ENCODE results near the gene CD164.

Gene CD164

GRCh38 chr6:109381747-109382575 lies at the start of gene CD164:
Gene CD164 (minus strand): TSS chr6:109382467. CDS start chr6:109382378, 89 bp downstream.
- peak; percentile 69 for FAIRE-seq

- no peak for FAIRE-seq
Measured at GRCh38 chr6:109429496-109429895, 47.2 kb upstream of the CD164 start.

- no peak for FAIRE-seq
Measured at GRCh38 chr6:109428889-109429477, 46.7 kb upstream of the CD164 start.

GRCh38 chr6:109424946-109425345 lies 42.7 kb upstream of the CD164 start:
- no peak for FAIRE-seq

- no peak for FAIRE-seq
Measured at GRCh38 chr6:109421184-109421583, 38.9 kb upstream of the CD164 start.

GRCh38 chr6:109420751-109421150 lies 38.5 kb upstream of the CD164 start:
- no peak for FAIRE-seq

- no peak for FAIRE-seq
Measured at GRCh38 chr6:109417646-109418045, 35.4 kb upstream of the CD164 start.

- no peak for FAIRE-seq
Measured at GRCh38 chr6:109411034-109411433, 28.8 kb upstream of the CD164 start.

GRCh38 chr6:109406196-109406595 lies 23.9 kb upstream of the CD164 start:
- no peak for FAIRE-seq

- FAIRE-seq: no peak
Measured at GRCh38 chr6:109397020-109397419, 14.8 kb upstream of the CD164 start.

GRCh38 chr6:109396046-109396718 lies 13.9 kb upstream of the CD164 start:
- FAIRE-seq: no peak

- no peak for FAIRE-seq
Measured at GRCh38 chr6:109393886-109394281, 11.6 kb upstream of the CD164 start.

GRCh38 chr6:109393157-109393885 lies 11.1 kb upstream of the CD164 start:
- no peak for FAIRE-seq

GRCh38 chr6:109389650-109390274 lies 7.5 kb upstream of the CD164 start:
- no peak for FAIRE-seq

GRCh38 chr6:109388265-109388664 lies 6.0 kb upstream of the CD164 start:
- FAIRE-seq: no peak

GRCh38 chr6:109383438-109383940 lies 1.2 kb upstream of the CD164 start:
- FAIRE-seq: no peak

GRCh38 chr6:109382576-109383437 lies 540 bp upstream of the CD164 start:
- peak; percentile 92 for FAIRE-seq

GRCh38 chr6:109381061-109381746 lies 1.1 kb downstream of the CD164 start:
- FAIRE-seq: peak; percentile 31

GRCh38 chr6:109379711-109380110 lies 2.6 kb downstream of the CD164 start:
- no peak for FAIRE-seq

- no peak for FAIRE-seq
Measured at GRCh38 chr6:109377717-109378116, 4.5 kb downstream of the CD164 start.
